ENCODE data around the gene MON1A.
A peak's percentile ranks its signal among the peaks of the same experiment; 100 is the strongest.
"Not testable (repeated sequence)": the region's sequence is repeated elsewhere in the genome, so short reads cannot be mapped to it uniquely, and the experiment has no call there.

Gene MON1A

GRCh38 chr3:49929291-49930167, at the start of gene MON1A:
Gene MON1A (minus strand): TSS chr3:49929811. CDS start chr3:49913346, 16,465 bp downstream.
- H3K27me3 ChIP-seq (ENCODE audit: low read depth), result no peaks in the 10 kb centered on the region
- in situ Hi-C loops (cut with MboI; ENCODE audit: low sequenced_read_pairs), result no loop called here

GRCh38 chr3:49976942-49977341, 47.3 kb upstream of the MON1A start:
- Histone ChIP-seq H3K27me3 (ENCODE audit: low read depth) (no peaks in the 10 kb centered on the region), H3K4me1 (no peaks in the 10 kb centered on the region), H3K9me3 (no peaks in the 10 kb centered on the region), H3K36me3 (replicated peaks) (peaks cover 29% of the 10 kb centered on the region), H3K4me3 (no peak overlapping the region)
- DNase-seq (ENCODE audit: low spot score in 2 of 2), result no peak
- in situ Hi-C loops (cut with MboI; ENCODE audit: low sequenced_read_pairs), result no loop called here

More at GRCh38 chr3:49929291-49930167, at the start of gene MON1A:
- DNase-seq (ENCODE audit: low spot score in 2 of 2), result peak; percentile 81 to 97
- no peaks in the 10 kb centered on the region for H3K9me3 ChIP-seq
- H3K4me3 ChIP-seq, result peak within 1 kb of the TSS; percentile 47
- peaks cover 17% of the 10 kb centered on the region for H3K4me1 ChIP-seq
- H3K36me3 ChIP-seq (replicated peaks), result no peaks in the 10 kb centered on the region

- Histone ChIP-seq H3K36me3 (replicated peaks) (peaks cover 23% of the 10 kb centered on the region), H3K27me3 (ENCODE audit: low read depth) (no peaks in the 10 kb centered on the region), H3K9me3 (no peaks in the 10 kb centered on the region), H3K4me1 (peaks cover 4% of the 10 kb centered on the region), H3K4me3 (no peak overlapping the region)
- in situ Hi-C loops (cut with MboI; ENCODE audit: low sequenced_read_pairs), result no loop called here
- DNase-seq (ENCODE audit: low spot score in 2 of 2), result no peak
These were observed 43.0 kb upstream of the MON1A start for GRCh38 chr3:49972656-49973055.

- DNase-seq (ENCODE audit: low spot score in 2 of 2), result no peak
- Histone ChIP-seq H3K9me3 (no peaks in the 10 kb centered on the region), H3K36me3 (replicated peaks) (peaks cover 24% of the 10 kb centered on the region), H3K27me3 (ENCODE audit: low read depth) (no peaks in the 10 kb centered on the region), H3K4me1 (peaks cover 25% of the 10 kb centered on the region), H3K4me3 (no peak overlapping the region)
- in situ Hi-C loops (cut with MboI; ENCODE audit: low sequenced_read_pairs), result no loop called here
These were observed 38.7 kb upstream of the MON1A start for GRCh38 chr3:49968346-49968745.

GRCh38 chr3:49967291-49967690, 37.7 kb upstream of the MON1A start:
- H3K4me1 ChIP-seq, result peaks cover 25% of the 10 kb centered on the region
- H3K27me3 ChIP-seq (ENCODE audit: low read depth), result no peaks in the 10 kb centered on the region
- H3K4me3 ChIP-seq, result no peak overlapping the region
- DNase-seq (ENCODE audit: low spot score in 2 of 2), result peak; percentile 75 to 91
- in situ Hi-C loops (cut with MboI; ENCODE audit: low sequenced_read_pairs), result no loop called here
- H3K9me3 ChIP-seq, result no peaks in the 10 kb centered on the region
- H3K36me3 ChIP-seq (replicated peaks), result peaks cover 21% of the 10 kb centered on the region

GRCh38 chr3:49966233-49966942, 36.8 kb upstream of the MON1A start:
- H3K36me3 ChIP-seq (replicated peaks), result peaks cover 15% of the 10 kb centered on the region
- H3K27me3 ChIP-seq (ENCODE audit: low read depth), result no peaks in the 10 kb centered on the region
- in situ Hi-C loops (cut with MboI; ENCODE audit: low sequenced_read_pairs), result no loop called here
- no peak overlapping the region for H3K4me3 ChIP-seq
- peak in 1 of 2 experiments; percentile 45 for DNase-seq (ENCODE audit: low spot score in 2 of 2)
- H3K9me3 ChIP-seq, result no peaks in the 10 kb centered on the region
- H3K4me1 ChIP-seq, result peaks cover 25% of the 10 kb centered on the region

- Histone ChIP-seq H3K4me1 (peaks cover 7% of the 10 kb centered on the region; the same call in 1 of the 2 replicates), H3K36me3 (replicated peaks) (no peaks in the 10 kb centered on the region), H3K4me3 (no peak overlapping the region), H3K27me3 (ENCODE audit: low read depth) (no peaks in the 10 kb centered on the region), H3K9me3 (no peaks in the 10 kb centered on the region)
- in situ Hi-C loops (cut with MboI; ENCODE audit: low sequenced_read_pairs), result no loop called here
- DNase-seq (ENCODE audit: low spot score in 2 of 2), result no peak
These were observed 26.0 kb upstream of the MON1A start for GRCh38 chr3:49955636-49956035.

- H3K4me3 ChIP-seq, result no peak overlapping the region
- H3K9me3 ChIP-seq, result no peaks in the 10 kb centered on the region
- H3K36me3 ChIP-seq (replicated peaks), result no peaks in the 10 kb centered on the region
- in situ Hi-C loops (cut with MboI; ENCODE audit: low sequenced_read_pairs), result no loop called here
- H3K27me3 ChIP-seq (ENCODE audit: low read depth), result no peaks in the 10 kb centered on the region
- H3K4me1 ChIP-seq, result no peaks in the 10 kb centered on the region; the same call in none of the 2 replicates
- no peak for DNase-seq (ENCODE audit: low spot score in 2 of 2)
These were observed 23.3 kb upstream of the MON1A start for GRCh38 chr3:49952924-49953323.

GRCh38 chr3:49942651-49943050, 13.0 kb upstream of the MON1A start:
- peaks cover 8% of the 10 kb centered on the region; the same call in 1 of the 2 replicates for H3K4me1 ChIP-seq
- H3K9me3 ChIP-seq, result no peaks in the 10 kb centered on the region
- H3K36me3 ChIP-seq (replicated peaks), result no peaks in the 10 kb centered on the region
- no peak for DNase-seq (ENCODE audit: low spot score in 2 of 2)
- in situ Hi-C loops (cut with MboI; ENCODE audit: low sequenced_read_pairs), result no loop called here
- no peak overlapping the region for H3K4me3 ChIP-seq
- no peaks in the 10 kb centered on the region for H3K27me3 ChIP-seq (ENCODE audit: low read depth)

GRCh38 chr3:49940667-49941249, 11.1 kb upstream of the MON1A start:
- DNase-seq (ENCODE audit: low spot score in 2 of 2), result no peak
- Histone ChIP-seq H3K4me1 (peaks cover 8% of the 10 kb centered on the region; the same call in 1 of the 2 replicates), H3K36me3 (replicated peaks) (no peaks in the 10 kb centered on the region), H3K9me3 (no peaks in the 10 kb centered on the region), H3K27me3 (ENCODE audit: low read depth) (no peaks in the 10 kb centered on the region), H3K4me3 (peak overlapping the region; percentile 96)
- in situ Hi-C loops (cut with MboI; ENCODE audit: low sequenced_read_pairs), result no loop called here

- in situ Hi-C loops (cut with MboI; ENCODE audit: low sequenced_read_pairs), result no loop called here
These were observed 10.5 kb upstream of the MON1A start, which contains the start of gene RBM6 for GRCh38 chr3:49939858-49940666. Gene RBM6 (plus strand): TSS chr3:49940150. CDS start chr3:49962642, 22,492 bp downstream.

GRCh38 chr3:49937090-49937489, 7.5 kb upstream of the MON1A start:
- Histone ChIP-seq H3K36me3 (replicated peaks) (no peaks in the 10 kb centered on the region), H3K4me3 (no peak overlapping the region), H3K27me3 (ENCODE audit: low read depth) (no peaks in the 10 kb centered on the region), H3K4me1 (peaks cover 8% of the 10 kb centered on the region; the same call in 1 of the 2 replicates), H3K9me3 (no peaks in the 10 kb centered on the region)
- no peak for DNase-seq (ENCODE audit: low spot score in 2 of 2)
- in situ Hi-C loops (cut with MboI; ENCODE audit: low sequenced_read_pairs), result no loop called here

More at GRCh38 chr3:49939858-49940666, 10.5 kb upstream of the MON1A start, which contains the start of gene RBM6:
- Histone ChIP-seq H3K4me3 (peak within 1 kb of the TSS; percentile 96), H3K4me1 (peaks cover 8% of the 10 kb centered on the region; the same call in 1 of the 2 replicates), H3K36me3 (replicated peaks) (no peaks in the 10 kb centered on the region), H3K27me3 (ENCODE audit: low read depth) (no peaks in the 10 kb centered on the region), H3K9me3 (no peaks in the 10 kb centered on the region)
- peak; percentile 98 to 100 for DNase-seq (ENCODE audit: low spot score in 2 of 2)

GRCh38 chr3:49932281-49932680, 2.7 kb upstream of the MON1A start:
- in situ Hi-C loops (cut with MboI; ENCODE audit: low sequenced_read_pairs); H3K27me3 ChIP-seq (ENCODE audit: low read depth); DNase-seq (ENCODE audit: low spot score in 2 of 2); H3K9me3 ChIP-seq; H3K4me3 ChIP-seq; H3K36me3 ChIP-seq (replicated peaks): not testable (repeated sequence)
- peaks cover 17% of the 10 kb centered on the region for H3K4me1 ChIP-seq
